Measurements from ENCODE around the gene CA6.
"Not testable (repeated sequence)": the region's sequence is repeated elsewhere in the genome, so short reads cannot be mapped to it uniquely, and the experiment has no call there.

GRCh38 chr1:9002215-9002560 is 56.5 kb downstream of the CA6 start:
- TF ChIP-seq SP1 (IDR thresholded peaks at IDR 0.05); CTBP1 (IDR thresholded peaks at IDR 0.05; ENCODE audit: borderline replicate concordance); ELF4 (IDR thresholded peaks at IDR 0.05); FOXM1 (IDR thresholded peaks at IDR 0.05; ENCODE audit: borderline replicate concordance); L3MBTL2 (conservative IDR thresholded peaks at IDR 0.05); FOXA1 (IDR thresholded peaks at IDR 0.05); SUZ12 (IDR thresholded peaks at IDR 0.05); BHLHE40 (IDR thresholded peaks at IDR 0.05; ENCODE audit: borderline replicate concordance); FOXK2 (IDR thresholded peaks at IDR 0.05); TARDBP (IDR thresholded peaks at IDR 0.05); HDGF (IDR thresholded peaks at IDR 0.05; ENCODE audit: borderline replicate concordance); ARNT (IDR thresholded peaks at IDR 0.05); ZNF384 (IDR thresholded peaks at IDR 0.05); PKNOX1 (IDR thresholded peaks at IDR 0.05): not testable (repeated sequence)
